ENCODE results near the gene NUSAP1.

GRCh38 chr15:41337047-41337446 lies 4.4 kb downstream of the NUSAP1 start:
- TF ChIP-seq, protein P1, sequence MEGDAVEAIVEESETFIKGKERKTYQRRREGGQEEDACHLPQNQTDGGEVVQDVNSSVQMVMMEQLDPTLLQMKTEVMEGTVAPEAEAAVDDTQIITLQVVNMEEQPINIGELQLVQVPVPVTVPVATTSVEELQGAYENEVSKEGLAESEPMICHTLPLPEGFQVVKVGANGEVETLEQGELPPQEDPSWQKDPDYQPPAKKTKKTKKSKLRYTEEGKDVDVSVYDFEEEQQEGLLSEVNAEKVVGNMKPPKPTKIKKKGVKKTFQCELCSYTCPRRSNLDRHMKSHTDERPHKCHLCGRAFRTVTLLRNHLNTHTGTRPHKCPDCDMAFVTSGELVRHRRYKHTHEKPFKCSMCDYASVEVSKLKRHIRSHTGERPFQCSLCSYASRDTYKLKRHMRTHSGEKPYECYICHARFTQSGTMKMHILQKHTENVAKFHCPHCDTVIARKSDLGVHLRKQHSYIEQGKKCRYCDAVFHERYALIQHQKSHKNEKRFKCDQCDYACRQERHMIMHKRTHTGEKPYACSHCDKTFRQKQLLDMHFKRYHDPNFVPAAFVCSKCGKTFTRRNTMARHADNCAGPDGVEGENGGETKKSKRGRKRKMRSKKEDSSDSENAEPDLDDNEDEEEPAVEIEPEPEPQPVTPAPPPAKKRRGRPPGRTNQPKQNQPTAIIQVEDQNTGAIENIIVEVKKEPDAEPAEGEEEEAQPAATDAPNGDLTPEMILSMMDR (IDR thresholded peaks at IDR 0.05; ENCODE audit: low read depth, low read length, missing input control) = no peak
- TF ChIP-seq, protein P2, sequence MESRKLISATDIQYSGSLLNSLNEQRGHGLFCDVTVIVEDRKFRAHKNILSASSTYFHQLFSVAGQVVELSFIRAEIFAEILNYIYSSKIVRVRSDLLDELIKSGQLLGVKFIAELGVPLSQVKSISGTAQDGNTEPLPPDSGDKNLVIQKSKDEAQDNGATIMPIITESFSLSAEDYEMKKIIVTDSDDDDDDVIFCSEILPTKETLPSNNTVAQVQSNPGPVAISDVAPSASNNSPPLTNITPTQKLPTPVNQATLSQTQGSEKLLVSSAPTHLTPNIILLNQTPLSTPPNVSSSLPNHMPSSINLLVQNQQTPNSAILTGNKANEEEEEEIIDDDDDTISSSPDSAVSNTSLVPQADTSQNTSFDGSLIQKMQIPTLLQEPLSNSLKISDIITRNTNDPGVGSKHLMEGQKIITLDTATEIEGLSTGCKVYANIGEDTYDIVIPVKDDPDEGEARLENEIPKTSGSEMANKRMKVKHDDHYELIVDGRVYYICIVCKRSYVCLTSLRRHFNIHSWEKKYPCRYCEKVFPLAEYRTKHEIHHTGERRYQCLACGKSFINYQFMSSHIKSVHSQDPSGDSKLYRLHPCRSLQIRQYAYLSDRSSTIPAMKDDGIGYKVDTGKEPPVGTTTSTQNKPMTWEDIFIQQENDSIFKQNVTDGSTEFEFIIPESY (IDR thresholded peaks at IDR 0.05) = no peak
- TF ChIP-seq YY1 (IDR thresholded peaks at IDR 0.05) (no peak), ATF3 (IDR thresholded peaks at IDR 0.05) (no peak), SP1 (IDR thresholded peaks at IDR 0.05) (no peak), MAX (IDR thresholded peaks at IDR 0.05) (no peak), EGR1 (IDR thresholded peaks at IDR 0.05; ENCODE audit: low read depth in 2 of 2) (no peak), GABPA (IDR thresholded peaks at IDR 0.05 in 1 of 2, conservative IDR thresholded peaks at IDR 0.05 in 1 of 2) (no peak), NR2F2 (IDR thresholded peaks at IDR 0.05) (no peak), REST (IDR thresholded peaks at IDR 0.05) (no peak), FOXA2 (IDR thresholded peaks at IDR 0.05) (no peak), HNF4A (conservative IDR thresholded peaks at IDR 0.05) (no peak), TAF1 (conservative IDR thresholded peaks at IDR 0.05) (no peak)

Data from liver (tissue), 3 donors.